ENCODE results near the gene MRAP2. TPM values are rescaled to one million over a fixed set of nuclear protein-coding genes. Genes with fewer than 3 reads are reported as not detected.

MRAP2 gene
- total and polyA plus RNA-seq, 2 of the 13 experiments (the other 11 are each of a cell fraction or from before 2014, with no cell fraction given): 0.33 to 3.5 TPM

GRCh38 chr6:84139311-84139710, 105.7 kb downstream of the MRAP2 start:
- no TSS peak for BruUV-seq (replicated peaks)
- Histone ChIP-seq H3K36me3 (replicated peaks in 1 of 2; ENCODE audit: control insufficient read depth in 1 of 2, insufficient read depth in 2 of 2, low read length in 2 of 2) (peaks cover 2 to 4% of the 10 kb centered on the region in 2 experiments; a peak in 1 of 5 replicates), H4K20me1 (ENCODE audit: insufficient read depth, low read length) (no peaks in the 10 kb centered on the region), H3K9me3 (ENCODE audit: low read length) (no peaks in the 10 kb centered on the region), H3K9ac (ENCODE audit: insufficient read depth, low read depth, low read length) (no peak overlapping the region), H3K79me2 (ENCODE audit: insufficient read depth, low read length) (no peaks in the 10 kb centered on the region), H3K4me2 (ENCODE audit: low read depth, low read length) (no peak overlapping the region), H2AFZ (ENCODE audit: low read length) (no peak overlapping the region), H3K4me3 (replicated peaks in 1 of 3; ENCODE audit: insufficient read depth in 1 of 3, low read depth in 2 of 3, low read length in 3 of 3) (no peak overlapping the region), H3K4me1 (ENCODE audit: insufficient read depth, low read length) (peaks cover 13% of the 10 kb centered on the region; the same call in 1 of the 2 replicates), H3K27me3 (ENCODE audit: control insufficient read depth in 1 of 2, insufficient read depth in 2 of 2, low read length in 2 of 2) (no peaks in the 10 kb centered on the region), H3K27ac (ENCODE audit: extremely low read length, insufficient read depth, low read length) (no peak overlapping the region)
- POLR2A ChIA-PET: no interaction called here
- FAIRE-seq (no peak), DNase-seq (ENCODE audit: low spot score) (no peak), ATAC-seq (no peak)
- CTCF ChIA-PET (ENCODE audit: low intra/inter-chr PET ratio, low total read pairs): no interaction called here
- intact Hi-C loops (cut with micrococcal nuclease; ENCODE audit: unreplicated experiment): no loop called here
- in situ Hi-C loops (cut with HindIII; ENCODE audit: extremely low pct_ligation_motif_present, low pct_unique_long_range_greater_than_20kb): no loop called here
- TF ChIP-seq ZNF761 (CRISPR knock-in tag; conservative IDR thresholded peaks at IDR 0.05): no peak
- TF ChIP-seq ATF6 (CRISPR knock-in tag; conservative IDR thresholded peaks at IDR 0.05): no peak
- no peak for TF ChIP-seq ZNF770 (CRISPR knock-in tag; IDR thresholded peaks at IDR 0.05)
- TF ChIP-seq CHCHD3 (CRISPR knock-in tag; IDR thresholded peaks at IDR 0.05): no peak
- no peak for TF ChIP-seq E2F2 (CRISPR knock-in tag; IDR thresholded peaks at IDR 0.05; ENCODE audit: borderline replicate concordance)
- no peak for TF ChIP-seq ZNF709 (CRISPR knock-in tag; IDR thresholded peaks at IDR 0.05)
- no peak for TF ChIP-seq ZSCAN21 (CRISPR knock-in tag; IDR thresholded peaks at IDR 0.05; ENCODE audit: borderline replicate concordance)
- no peak for TF ChIP-seq SALL1 (CRISPR knock-in tag; IDR thresholded peaks at IDR 0.05)
- TF ChIP-seq ZNF530 (CRISPR knock-in tag; IDR thresholded peaks at IDR 0.05; ENCODE audit: low read depth): no peak
- no peak for TF ChIP-seq MAFK (conservative IDR thresholded peaks at IDR 0.05 in 1 of 2, IDR thresholded peaks at IDR 0.05 in 1 of 2; ENCODE audit: low read length in 2 of 2)
- TF ChIP-seq ZNF34 (CRISPR knock-in tag; IDR thresholded peaks at IDR 0.05; ENCODE audit: borderline replicate concordance): no peak
- TF ChIP-seq JUN (CRISPR knock-in tag; IDR thresholded peaks at IDR 0.05): no peak
- TF ChIP-seq JDP2 (CRISPR knock-in tag; IDR thresholded peaks at IDR 0.05; ENCODE audit: borderline replicate concordance): no peak
- TF ChIP-seq DMTF1 (CRISPR knock-in tag; IDR thresholded peaks at IDR 0.05): no peak
- no peak for TF ChIP-seq SP5 (CRISPR knock-in tag; IDR thresholded peaks at IDR 0.05; ENCODE audit: borderline replicate concordance, low read depth)
- TF ChIP-seq MTF2 (CRISPR knock-in tag; IDR thresholded peaks at IDR 0.05; ENCODE audit: borderline replicate concordance): no peak
- TF ChIP-seq IRX3 (CRISPR knock-in tag; IDR thresholded peaks at IDR 0.05; ENCODE audit: borderline replicate concordance, low read depth): no peak
- TF ChIP-seq ZKSCAN8 (CRISPR knock-in tag; IDR thresholded peaks at IDR 0.05; ENCODE audit: borderline replicate concordance): no peak
- no peak for TF ChIP-seq CBX1 (IDR thresholded peaks at IDR 0.05; ENCODE audit: low read depth)
